ENCODE data around the gene FNBP1. TPM values are rescaled to one million over a fixed set of nuclear protein-coding genes. Genes with fewer than 3 reads are reported as not detected.

Gene FNBP1
- polyA plus RNA-seq, 1 of the 3 experiments (the other 2 are of a cell fraction): 11.0 TPM

DNA sequence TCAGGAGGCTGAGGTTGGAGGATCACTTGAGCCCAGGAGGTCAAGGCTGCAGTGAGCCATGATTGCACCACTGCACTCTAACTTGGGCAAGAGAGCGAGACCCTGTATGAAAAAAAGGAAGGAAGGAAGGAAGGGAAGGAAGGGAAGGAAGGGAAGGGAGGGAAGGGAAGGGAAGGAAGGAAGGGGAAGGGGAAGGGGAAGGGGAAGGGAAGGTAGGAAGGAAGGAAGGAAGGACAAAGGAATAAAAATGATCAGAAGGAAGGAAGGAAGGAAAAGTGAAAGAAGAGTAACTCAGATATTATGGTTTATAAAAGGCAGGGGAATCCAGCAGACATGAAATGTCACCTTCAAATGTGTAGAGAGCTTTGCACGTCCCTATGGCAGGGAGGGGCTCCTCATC is 143.4 kb downstream of the FNBP1 start:
- Histone ChIP-seq H3K27ac (ENCODE audit: low read depth in 2 of 2, low read length in 1 of 2) (no peak overlapping the region), H3K27me3 (ENCODE audit: insufficient read depth) (no peaks in the 10 kb centered on the region), H3K4me2 (no peak overlapping the region), H3K4me3 (ENCODE audit: low read depth in 2 of 2, low read length in 1 of 2) (no peak overlapping the region), H3K4me1 (ENCODE audit: control insufficient read depth in 1 of 2, insufficient read depth in 2 of 2, low read depth in 1 of 2, low read length in 1 of 2) (no peaks in the 10 kb centered on the region; a peak in 1 of 4 replicates), H3K9ac (no peak overlapping the region), H3F3A (replicated peaks; ENCODE audit: insufficient read depth) (no peaks in the 10 kb centered on the region), H3K36me3 (replicated peaks in 1 of 2; ENCODE audit: control insufficient read depth in 1 of 2, insufficient read depth in 2 of 2, low read length in 1 of 2) (peaks cover 4 to 27% of the 10 kb centered on the region in 2 experiments), H3K9me3 (no peaks in the 10 kb centered on the region), H3K9me2 (no peaks in the 10 kb centered on the region), H4K20me1 (ENCODE audit: insufficient read depth) (no peaks in the 10 kb centered on the region), H2AFZ (ENCODE audit: low read depth) (no peak overlapping the region), H3K79me2 (ENCODE audit: insufficient read depth) (no peaks in the 10 kb centered on the region)
- no peak for DNase-seq
- TF ChIP-seq FOSL2 (IDR thresholded peaks at IDR 0.05; ENCODE audit: borderline replicate concordance, low read depth): no peak
- TF ChIP-seq, protein P1, sequence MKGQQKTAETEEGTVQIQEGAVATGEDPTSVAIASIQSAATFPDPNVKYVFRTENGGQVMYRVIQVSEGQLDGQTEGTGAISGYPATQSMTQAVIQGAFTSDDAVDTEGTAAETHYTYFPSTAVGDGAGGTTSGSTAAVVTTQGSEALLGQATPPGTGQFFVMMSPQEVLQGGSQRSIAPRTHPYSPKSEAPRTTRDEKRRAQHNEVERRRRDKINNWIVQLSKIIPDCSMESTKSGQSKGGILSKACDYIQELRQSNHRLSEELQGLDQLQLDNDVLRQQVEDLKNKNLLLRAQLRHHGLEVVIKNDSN (IDR thresholded peaks at IDR 0.05; ENCODE audit: borderline replicate concordance, low read depth): no peak
- no peak for TF ChIP-seq RFX5 (IDR thresholded peaks at IDR 0.05; ENCODE audit: low read length)
- TF ChIP-seq CHD2 (IDR thresholded peaks at IDR 0.05; ENCODE audit: low read length, partially characterized antibody): no peak
- TF ChIP-seq, protein P2, sequence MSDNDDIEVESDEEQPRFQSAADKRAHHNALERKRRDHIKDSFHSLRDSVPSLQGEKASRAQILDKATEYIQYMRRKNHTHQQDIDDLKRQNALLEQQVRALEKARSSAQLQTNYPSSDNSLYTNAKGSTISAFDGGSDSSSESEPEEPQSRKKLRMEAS (IDR thresholded peaks at IDR 0.05; ENCODE audit: low read depth): no peak
- no peak for TF ChIP-seq RXRA (IDR thresholded peaks at IDR 0.05; ENCODE audit: borderline replicate concordance, low read depth)
- no peak for TF ChIP-seq NFIC (IDR thresholded peaks at IDR 0.05; ENCODE audit: borderline replicate concordance)
- no peak for TF ChIP-seq TEAD4 (IDR thresholded peaks at IDR 0.05; ENCODE audit: borderline replicate concordance, insufficient read depth)
- 98% methylated on average over 2 of the region's 2 CpGs for WGBS (ENCODE audit: low lambda C conversion rate)
- ChIA-PET POLR2A (no interaction called here), CTCF (no interaction called here)

DNA sequence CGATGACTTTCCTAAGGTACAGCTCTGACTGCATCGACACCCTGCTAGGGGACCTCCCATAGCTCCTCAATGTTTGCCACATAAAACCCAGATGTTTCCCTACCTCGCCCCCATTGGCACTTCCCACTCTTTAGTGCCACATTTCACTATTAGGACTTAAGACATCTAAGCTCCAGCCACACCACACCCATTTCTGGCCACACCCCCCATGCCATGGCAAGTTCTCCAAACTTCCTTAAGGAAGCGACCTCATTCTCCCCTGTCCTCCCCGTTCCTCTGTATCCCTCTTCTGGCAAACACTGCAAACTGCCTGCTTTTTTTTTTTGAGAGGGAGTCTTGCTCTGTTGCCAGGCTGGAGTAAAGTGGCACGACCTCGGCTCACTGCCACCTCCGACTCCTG is 144.8 kb downstream of the FNBP1 start:
- 95% methylated on average over 8 of the region's 8 CpGs for WGBS (ENCODE audit: low lambda C conversion rate)
- ChIA-PET POLR2A (no interaction called here), CTCF (interaction anchor here (1.3 to 1.8 kb wide), 2 partner anchors 13 to 208 kb away, joined by 3 to 13 read pairs; no protein-coding TSS in a partner anchor)
- no peaks in the 10 kb centered on the region for H3K27me3 ChIP-seq (ENCODE audit: insufficient read depth)
- no peak for TF ChIP-seq ELF1 (IDR thresholded peaks at IDR 0.05)
- TF ChIP-seq, protein P3, sequence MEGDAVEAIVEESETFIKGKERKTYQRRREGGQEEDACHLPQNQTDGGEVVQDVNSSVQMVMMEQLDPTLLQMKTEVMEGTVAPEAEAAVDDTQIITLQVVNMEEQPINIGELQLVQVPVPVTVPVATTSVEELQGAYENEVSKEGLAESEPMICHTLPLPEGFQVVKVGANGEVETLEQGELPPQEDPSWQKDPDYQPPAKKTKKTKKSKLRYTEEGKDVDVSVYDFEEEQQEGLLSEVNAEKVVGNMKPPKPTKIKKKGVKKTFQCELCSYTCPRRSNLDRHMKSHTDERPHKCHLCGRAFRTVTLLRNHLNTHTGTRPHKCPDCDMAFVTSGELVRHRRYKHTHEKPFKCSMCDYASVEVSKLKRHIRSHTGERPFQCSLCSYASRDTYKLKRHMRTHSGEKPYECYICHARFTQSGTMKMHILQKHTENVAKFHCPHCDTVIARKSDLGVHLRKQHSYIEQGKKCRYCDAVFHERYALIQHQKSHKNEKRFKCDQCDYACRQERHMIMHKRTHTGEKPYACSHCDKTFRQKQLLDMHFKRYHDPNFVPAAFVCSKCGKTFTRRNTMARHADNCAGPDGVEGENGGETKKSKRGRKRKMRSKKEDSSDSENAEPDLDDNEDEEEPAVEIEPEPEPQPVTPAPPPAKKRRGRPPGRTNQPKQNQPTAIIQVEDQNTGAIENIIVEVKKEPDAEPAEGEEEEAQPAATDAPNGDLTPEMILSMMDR (IDR thresholded peaks at IDR 0.05): peak; percentile 8; the same call in 1 of the 2 replicates
- no peak overlapping the region for H2AFZ ChIP-seq (ENCODE audit: low read depth)
- H3K9me2 ChIP-seq: no peaks in the 10 kb centered on the region
- no peak overlapping the region for H3K4me2 ChIP-seq
- H3K9ac ChIP-seq: no peak overlapping the region
- no peaks in the 10 kb centered on the region for H4K20me1 ChIP-seq (ENCODE audit: insufficient read depth)
- peaks cover 4 to 30% of the 10 kb centered on the region in 2 experiments for H3K36me3 ChIP-seq (replicated peaks in 1 of 2; ENCODE audit: control insufficient read depth in 1 of 2, insufficient read depth in 2 of 2, low read length in 1 of 2)
- H3K79me2 ChIP-seq (ENCODE audit: insufficient read depth): no peaks in the 10 kb centered on the region
- no peaks in the 10 kb centered on the region for H3K9me3 ChIP-seq
- no peaks in the 10 kb centered on the region for H3K4me1 ChIP-seq (ENCODE audit: control insufficient read depth in 1 of 2, insufficient read depth in 2 of 2, low read depth in 1 of 2, low read length in 1 of 2)
- no peaks in the 10 kb centered on the region for H3F3A ChIP-seq (replicated peaks; ENCODE audit: insufficient read depth)
- DNase-seq: no peak
- H3K27ac ChIP-seq (ENCODE audit: low read depth in 2 of 2, low read length in 1 of 2): no peak overlapping the region
- H3K4me3 ChIP-seq (ENCODE audit: low read depth in 2 of 2, low read length in 1 of 2): no peak overlapping the region
